ENCODE measurements around the gene MAU2.

DNA sequence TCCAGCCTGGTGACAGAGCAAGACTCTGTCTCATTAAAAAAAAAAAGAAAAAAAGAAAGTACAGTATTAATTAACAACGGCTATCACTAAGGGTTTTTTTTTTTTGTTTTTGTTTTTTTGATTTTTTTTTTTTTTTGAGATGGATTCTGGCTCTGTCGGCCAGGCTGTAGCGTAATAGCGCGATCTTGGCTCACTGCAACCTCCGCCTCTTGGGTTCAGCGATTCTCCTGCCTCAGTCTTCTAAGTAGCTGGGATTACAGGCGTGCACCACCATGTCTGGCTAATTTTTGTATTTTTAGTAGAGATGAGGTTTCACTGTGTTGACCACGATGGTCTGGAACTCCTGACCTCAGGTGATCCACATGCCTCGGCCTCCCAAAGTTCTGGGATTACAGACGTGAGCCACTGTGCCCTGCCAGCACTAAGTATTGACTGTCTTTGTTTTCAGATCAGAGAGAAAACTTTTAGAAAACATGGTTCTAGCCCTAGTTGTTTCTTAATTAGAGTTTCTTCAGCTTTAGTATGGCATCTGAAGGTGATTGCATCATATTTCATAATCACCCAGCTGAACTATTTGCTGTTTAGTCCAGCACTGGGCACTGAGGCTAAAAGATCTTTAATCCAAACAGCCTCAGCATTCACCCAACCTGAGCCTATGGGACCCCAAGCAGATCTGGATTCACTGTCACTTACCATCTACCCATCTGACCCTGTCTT, 82.2 kb downstream of the MAU2 start:
- TF ChIP-seq, protein P1, sequence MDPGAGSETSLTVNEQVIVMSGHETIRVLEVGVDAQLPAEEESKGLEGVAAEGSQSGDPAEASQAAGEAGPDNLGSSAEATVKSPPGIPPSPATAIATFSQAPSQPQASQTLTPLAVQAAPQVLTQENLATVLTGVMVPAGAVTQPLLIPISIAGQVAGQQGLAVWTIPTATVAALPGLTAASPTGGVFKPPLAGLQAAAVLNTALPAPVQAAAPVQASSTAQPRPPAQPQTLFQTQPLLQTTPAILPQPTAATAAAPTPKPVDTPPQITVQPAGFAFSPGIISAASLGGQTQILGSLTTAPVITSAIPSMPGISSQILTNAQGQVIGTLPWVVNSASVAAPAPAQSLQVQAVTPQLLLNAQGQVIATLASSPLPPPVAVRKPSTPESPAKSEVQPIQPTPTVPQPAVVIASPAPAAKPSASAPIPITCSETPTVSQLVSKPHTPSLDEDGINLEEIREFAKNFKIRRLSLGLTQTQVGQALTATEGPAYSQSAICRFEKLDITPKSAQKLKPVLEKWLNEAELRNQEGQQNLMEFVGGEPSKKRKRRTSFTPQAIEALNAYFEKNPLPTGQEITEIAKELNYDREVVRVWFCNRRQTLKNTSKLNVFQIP (CRISPR knock-in tag; IDR thresholded peaks at IDR 0.05; ENCODE audit: borderline replicate concordance, low read depth), result no peak
- no peak for TF ChIP-seq CSDC2 (CRISPR knock-in tag; IDR thresholded peaks at IDR 0.05)

All from SK-N-SH treated with all-trans-retinoic acid at 6 μM for 48 hours (cell line).